ENCODE results near the gene SAP25. TPM values are rescaled to one million over a fixed set of nuclear protein-coding genes. Genes with fewer than 3 reads are reported as not detected.
"Not testable (repeated sequence)": the region's sequence is repeated elsewhere in the genome, so short reads cannot be mapped to it uniquely, and the experiment has no call there.

Gene SAP25
- total and polyA plus RNA-seq, 2 experiments from 2014 or later = not detected

GRCh38 chr7:100539436-100540006, 34.2 kb downstream of the SAP25 start:
- in situ Hi-C loops (cut with MboI) = no loop called here
- Histone ChIP-seq H2AFZ (peak overlapping the region; percentile 91), H3K9me2 (ENCODE audit: insufficient read depth) (no peaks in the 10 kb centered on the region), H3K27ac (no peak overlapping the region), H3K4me1 (ENCODE audit: insufficient read depth) (no peaks in the 10 kb centered on the region; the same call in 1 of the 2 replicates), H3K27me3 (replicated peaks; ENCODE audit: insufficient read depth) (no peaks in the 10 kb centered on the region), H3K4me3 (peak overlapping the region; percentile 83), H3K79me2 (ENCODE audit: insufficient read depth) (no peaks in the 10 kb centered on the region), H4K20me1 (ENCODE audit: insufficient read depth) (no peaks in the 10 kb centered on the region), H3K9ac (peak overlapping the region; percentile 71), H3K36me3 (ENCODE audit: low read depth) (no peaks in the 10 kb centered on the region), H3F3A (ENCODE audit: insufficient read depth) (no peaks in the 10 kb centered on the region), H3K4me2 (ENCODE audit: unreplicated experiment) (peak overlapping the region; percentile 68), H3K9me3 (ENCODE audit: low read depth) (no peaks in the 10 kb centered on the region)
- DNase-seq = no peak
- TF ChIP-seq EZH2 (IDR thresholded peaks at IDR 0.05; ENCODE audit: insufficient read depth, poor library complexity, severe bottlenecking) (no peak), EZH2phosphoT487 (IDR thresholded peaks at IDR 0.05; ENCODE audit: insufficient read depth, low read depth) (no peak)
- WGBS, 2 experiments (ENCODE audit: low coverage in 1 of 2, low lambda C conversion rate in 2 of 2, missing lambda C conversion rate in 2 of 2) = 1 to 2% methylated on average over 21 to 44 of the region's 44 CpGs

GRCh38 chr7:100538654-100539435, 34.9 kb downstream of the SAP25 start, which contains the start of gene AGFG2:
Gene AGFG2, plus strand, starts transcription at chr7:100539203. Its CDS starts 144 bp downstream, at chr7:100539347.
- Histone ChIP-seq H3K4me2 (ENCODE audit: unreplicated experiment) (peak within 1 kb of the TSS; percentile 78), H3K4me1 (ENCODE audit: insufficient read depth) (no peaks in the 10 kb centered on the region; the same call in 1 of the 2 replicates), H3K27me3 (replicated peaks; ENCODE audit: insufficient read depth) (no peaks in the 10 kb centered on the region), H3K4me3 (peak within 1 kb of the TSS; percentile 83), H3K9me3 (ENCODE audit: low read depth) (no peaks in the 10 kb centered on the region), H4K20me1 (ENCODE audit: insufficient read depth) (no peaks in the 10 kb centered on the region), H2AFZ (peak within 1 kb of the TSS; percentile 91), H3K9ac (peak within 1 kb of the TSS; percentile 71), H3K36me3 (ENCODE audit: low read depth) (no peaks in the 10 kb centered on the region), H3K9me2 (ENCODE audit: insufficient read depth) (no peaks in the 10 kb centered on the region), H3K79me2 (ENCODE audit: insufficient read depth) (no peaks in the 10 kb centered on the region), H3F3A (ENCODE audit: insufficient read depth) (no peaks in the 10 kb centered on the region), H3K27ac (peak within 1 kb of the TSS; percentile 22; the same call in 1 of the 2 replicates)
- TF ChIP-seq EZH2phosphoT487 (IDR thresholded peaks at IDR 0.05; ENCODE audit: insufficient read depth, low read depth) (no peak), EZH2 (IDR thresholded peaks at IDR 0.05; ENCODE audit: insufficient read depth, poor library complexity, severe bottlenecking) (no peak)
- peak; percentile 100 for DNase-seq
- WGBS, 2 experiments (ENCODE audit: low coverage in 1 of 2, low lambda C conversion rate in 2 of 2, missing lambda C conversion rate in 2 of 2) = 1% methylated on average over 54 to 60 of the region's 60 CpGs
- in situ Hi-C loops (cut with MboI) = no loop called here

- no peaks in the 10 kb centered on the region; the same call in 1 of the 2 replicates for H3K4me1 ChIP-seq (ENCODE audit: insufficient read depth)
- TF ChIP-seq EZH2phosphoT487 (IDR thresholded peaks at IDR 0.05; ENCODE audit: insufficient read depth, low read depth) (no peak), EZH2 (IDR thresholded peaks at IDR 0.05; ENCODE audit: insufficient read depth, poor library complexity, severe bottlenecking) (no peak)
- H2AFZ ChIP-seq = peak overlapping the region; percentile 74
- H3K79me2 ChIP-seq (ENCODE audit: insufficient read depth) = no peaks in the 10 kb centered on the region
- peak overlapping the region; percentile 78 for H3K4me2 ChIP-seq (ENCODE audit: unreplicated experiment)
- peak overlapping the region; percentile 66 for H3K4me3 ChIP-seq
- DNase-seq = no peak
- no peaks in the 10 kb centered on the region for H4K20me1 ChIP-seq (ENCODE audit: insufficient read depth)
- no peaks in the 10 kb centered on the region for H3K36me3 ChIP-seq (ENCODE audit: low read depth)
- H3F3A ChIP-seq (ENCODE audit: insufficient read depth) = no peaks in the 10 kb centered on the region
- H3K9me3 ChIP-seq (ENCODE audit: low read depth) = no peaks in the 10 kb centered on the region
- peak overlapping the region; percentile 4; the same call in 1 of the 2 replicates for H3K9ac ChIP-seq
- H3K27me3 ChIP-seq (replicated peaks; ENCODE audit: insufficient read depth) = no peaks in the 10 kb centered on the region
- H3K9me2 ChIP-seq (ENCODE audit: insufficient read depth) = no peaks in the 10 kb centered on the region
- peak overlapping the region; percentile 22; the same call in 1 of the 2 replicates for H3K27ac ChIP-seq
- in situ Hi-C loops (cut with MboI) = no loop called here
- WGBS, 2 experiments (ENCODE audit: low coverage in 1 of 2, low lambda C conversion rate in 2 of 2, missing lambda C conversion rate in 2 of 2) = 7 to 8% methylated on average over 8 of the region's 8 CpGs
Observed at GRCh38 chr7:100538348-100538653, 35.4 kb downstream of the SAP25 start.

DNA sequence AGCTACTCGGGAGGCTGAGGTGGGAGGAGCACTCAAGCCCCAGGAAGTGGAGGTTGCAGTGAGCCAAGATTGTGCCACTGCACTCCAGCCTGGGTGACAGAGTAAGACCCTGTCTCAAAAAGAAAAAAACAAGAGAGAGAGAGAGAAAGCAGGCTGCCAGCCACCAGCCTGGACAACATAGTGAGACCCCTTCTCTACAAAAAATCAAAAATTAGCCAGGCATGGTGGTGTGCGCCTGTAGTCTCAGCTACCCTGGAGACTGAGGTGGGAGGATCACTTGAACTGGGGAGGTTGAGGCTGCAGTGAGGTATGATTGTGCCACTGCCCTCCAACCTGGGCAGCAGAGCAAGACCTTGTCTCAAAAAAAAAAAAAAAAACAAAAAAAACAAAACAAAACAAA, 37.0 kb downstream of the SAP25 start:
- H3F3A ChIP-seq (ENCODE audit: insufficient read depth); H3K27me3 ChIP-seq (replicated peaks; ENCODE audit: insufficient read depth); H3K79me2 ChIP-seq (ENCODE audit: insufficient read depth); H3K4me2 ChIP-seq (ENCODE audit: unreplicated experiment); DNase-seq; H3K9me2 ChIP-seq (ENCODE audit: insufficient read depth); H3K27ac ChIP-seq; H3K4me3 ChIP-seq; H3K4me1 ChIP-seq (ENCODE audit: insufficient read depth); in situ Hi-C loops (cut with MboI); H4K20me1 ChIP-seq (ENCODE audit: insufficient read depth); H3K9me3 ChIP-seq (ENCODE audit: low read depth); H2AFZ ChIP-seq; H3K9ac ChIP-seq; H3K36me3 ChIP-seq (ENCODE audit: low read depth): not testable (repeated sequence)
- WGBS, 2 experiments (ENCODE audit: low coverage in 1 of 2, low lambda C conversion rate in 2 of 2, missing lambda C conversion rate in 2 of 2) = 38% methylated on average over 2 of the region's 2 CpGs

GRCh38 chr7:100535982-100536381, 37.7 kb downstream of the SAP25 start:
- H3K36me3 ChIP-seq (ENCODE audit: low read depth); H3K27me3 ChIP-seq (replicated peaks; ENCODE audit: insufficient read depth); H3K27ac ChIP-seq; H3K79me2 ChIP-seq (ENCODE audit: insufficient read depth); DNase-seq; H3K4me3 ChIP-seq; H4K20me1 ChIP-seq (ENCODE audit: insufficient read depth); H3K4me2 ChIP-seq (ENCODE audit: unreplicated experiment); H3K9ac ChIP-seq; H3K9me2 ChIP-seq (ENCODE audit: insufficient read depth); H3K4me1 ChIP-seq (ENCODE audit: insufficient read depth); in situ Hi-C loops (cut with MboI); H2AFZ ChIP-seq; H3F3A ChIP-seq (ENCODE audit: insufficient read depth); H3K9me3 ChIP-seq (ENCODE audit: low read depth): not testable (repeated sequence)
- WGBS, 2 experiments (ENCODE audit: low coverage in 1 of 2, low lambda C conversion rate in 2 of 2, missing lambda C conversion rate in 2 of 2) = 87 to 90% methylated on average over 9 of the region's 9 CpGs
